OCI-M1 (cell line): Measurements from ENCODE around the gene EIF2AK3.
A peak's percentile ranks its signal among the peaks of the same experiment; 100 is the strongest.
"Not testable (repeated sequence)": the region's sequence is repeated elsewhere in the genome, so short reads cannot be mapped to it uniquely, and the experiment has no call there.

Experiments
- DNase-seq: peaks from one replicate; lab custom pipeline; 2025; lab: John Stamatoyannopoulos, UW

The EIF2AK3 gene

DNA sequence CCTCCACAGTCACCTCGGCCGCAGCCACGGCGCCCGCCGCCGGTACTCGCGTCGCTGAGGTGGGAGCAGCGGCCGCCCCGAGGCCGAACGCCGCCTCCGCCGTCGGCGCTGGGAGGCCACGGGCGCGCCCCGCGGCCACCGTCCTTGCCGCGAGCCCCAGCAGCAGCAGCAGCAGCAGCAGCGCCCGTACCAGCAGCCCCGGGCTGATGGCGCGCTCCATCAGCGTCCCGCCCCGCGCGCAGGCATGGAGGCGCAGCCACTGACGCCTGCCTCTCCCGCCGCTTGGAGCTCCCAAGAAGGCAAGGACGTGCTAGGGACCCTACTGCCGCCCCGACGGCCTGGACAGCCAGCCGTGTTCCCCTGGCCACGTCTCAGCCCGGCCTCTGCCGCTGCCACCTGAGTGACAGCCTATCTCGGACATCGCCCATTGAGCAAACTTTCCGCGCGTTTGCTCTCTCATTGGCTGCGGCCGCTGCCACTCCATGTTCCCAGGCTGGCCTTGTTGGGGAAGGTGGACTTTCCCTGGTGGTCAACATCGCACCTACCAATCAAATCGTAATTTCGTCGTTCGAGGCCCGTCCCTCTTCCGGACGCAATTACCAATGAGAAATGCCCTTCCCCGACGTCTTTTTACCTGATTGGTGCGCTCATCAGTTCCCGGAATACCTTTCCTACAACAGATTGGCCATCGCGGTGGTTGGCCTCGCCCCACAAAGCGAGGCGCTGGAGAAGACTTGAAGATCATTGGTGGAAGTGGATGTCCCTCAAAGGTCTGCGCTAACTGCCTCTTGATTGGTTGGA, at the start of gene EIF2AK3:
Gene EIF2AK3 (minus strand): TSS at position 410 of the 801 bp plus-strand sequence. CDS start 190 bp downstream, at position 220.
- peak; percentile 98 for DNase-seq

DNA sequence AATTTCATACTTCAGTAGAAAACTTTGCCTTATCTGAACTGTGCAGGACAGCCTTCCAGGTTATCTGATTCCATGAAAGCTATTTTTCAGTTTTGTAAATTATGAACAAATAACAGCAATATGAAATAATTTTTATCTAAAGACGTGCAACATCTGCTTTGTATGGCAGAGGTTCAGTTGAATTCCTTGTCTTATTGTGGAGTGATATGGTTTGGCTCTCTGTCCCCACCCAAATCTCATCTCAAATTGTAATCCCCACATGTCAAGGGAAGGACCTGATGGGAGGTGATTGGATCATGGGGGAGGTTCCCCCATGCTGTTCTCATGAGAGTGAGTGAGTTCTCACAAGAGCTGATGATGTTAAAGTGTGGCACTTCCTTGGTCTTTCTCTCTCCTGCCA, 46.1 kb upstream of the EIF2AK3 start:
- DNase-seq = no peak

DNA sequence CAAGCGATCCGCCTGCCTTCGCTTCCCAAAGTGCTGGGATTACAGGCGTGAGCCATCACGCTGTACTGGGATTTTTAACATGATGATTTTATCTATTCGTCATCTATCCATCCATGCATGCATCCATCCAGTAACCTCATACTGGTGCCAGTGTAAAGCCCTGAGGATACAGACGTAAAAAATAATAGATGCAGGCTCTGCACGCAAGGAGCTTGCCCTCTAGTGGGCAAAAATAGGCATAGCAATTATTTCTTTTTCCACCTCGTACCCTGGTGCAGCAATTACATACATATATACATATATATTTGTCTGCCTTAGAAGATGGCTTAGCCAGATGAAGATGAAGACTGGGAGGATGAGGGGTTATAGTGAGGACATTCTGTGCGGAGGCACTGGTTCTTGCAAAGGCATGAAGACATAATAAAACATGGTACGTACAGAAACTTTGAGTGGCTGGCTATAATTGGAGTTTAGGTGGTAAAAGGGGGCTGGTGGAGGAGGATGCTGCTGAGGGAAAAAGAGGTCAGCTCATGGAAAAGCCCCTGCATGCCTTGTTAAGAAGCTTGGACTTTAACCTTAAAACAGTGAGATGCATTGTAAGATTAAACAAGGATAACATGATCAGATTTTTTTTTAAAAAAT, 44.6 kb upstream of the EIF2AK3 start:
- DNase-seq = peak; percentile 69

DNA sequence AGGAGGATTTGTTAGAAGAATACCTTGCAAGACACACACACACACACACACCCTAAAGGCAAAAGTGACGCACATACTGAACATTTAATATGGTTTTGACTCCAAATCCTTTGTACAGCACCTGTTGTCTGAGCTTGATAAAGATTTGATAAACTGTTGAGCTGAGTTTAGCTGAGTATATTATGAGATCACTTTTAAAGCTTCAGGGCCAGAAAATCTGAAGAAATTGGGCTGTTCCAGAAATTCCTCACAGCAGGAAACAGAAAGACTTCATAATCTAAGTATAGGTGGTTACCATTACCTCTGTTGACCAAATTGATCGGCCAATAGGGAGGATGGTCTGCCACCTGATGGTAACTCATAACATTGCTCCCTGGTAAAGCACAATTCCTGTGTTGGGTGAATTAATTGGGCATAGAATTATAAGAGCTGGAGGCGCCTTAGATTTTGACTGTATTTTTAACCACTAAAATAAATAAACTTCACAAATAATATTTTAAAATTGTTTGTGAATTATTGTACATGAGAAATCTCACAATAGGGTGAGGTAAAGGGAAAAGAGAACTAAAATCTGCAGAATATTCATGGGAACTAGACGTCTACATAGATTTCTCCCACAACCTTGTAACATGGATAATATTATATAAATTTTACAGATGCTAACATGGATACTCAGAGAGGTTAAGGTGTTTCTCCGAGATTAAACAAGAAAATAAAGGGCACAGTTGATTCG, 42.4 kb upstream of the EIF2AK3 start:
- DNase-seq = peak; percentile 51

DNA sequence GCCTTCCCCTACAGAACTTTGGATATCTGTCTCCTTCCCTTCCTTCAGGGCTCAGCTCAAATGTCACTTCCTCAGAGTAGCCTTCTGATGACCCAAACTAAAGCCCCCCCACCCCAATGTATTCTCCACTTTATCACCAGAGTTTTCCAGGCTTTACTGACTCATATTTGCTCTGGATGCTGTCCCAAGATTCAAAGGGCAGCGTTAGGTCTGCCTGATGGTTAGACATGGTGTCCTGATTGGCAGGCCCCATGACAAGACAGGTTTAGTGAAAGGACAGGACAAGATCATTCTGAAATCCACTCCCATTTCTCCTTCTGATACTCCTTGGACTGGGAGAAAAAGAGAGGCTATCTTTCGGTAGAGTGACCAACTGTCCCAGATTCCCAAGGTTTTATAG, 41.6 kb upstream of the EIF2AK3 start:
- DNase-seq = no peak

DNA sequence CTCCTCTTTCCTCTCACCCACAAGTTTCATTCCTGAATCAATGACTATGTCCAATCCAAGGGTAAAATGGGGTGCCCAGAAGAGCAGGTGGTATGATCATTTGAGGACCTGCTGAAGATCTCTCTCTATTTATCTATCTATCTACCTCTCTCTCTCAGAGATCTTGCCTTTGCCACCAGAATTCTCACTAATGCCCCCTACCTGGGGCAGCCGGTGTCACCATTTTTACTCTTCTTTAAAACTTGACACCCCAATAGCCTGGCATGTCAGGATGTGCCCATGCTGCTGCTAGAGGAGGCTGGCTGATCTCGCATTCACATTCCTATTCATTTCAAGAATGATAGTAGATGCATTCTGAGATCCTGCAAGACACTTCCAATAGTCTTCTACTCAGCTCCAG, 40.0 kb upstream of the EIF2AK3 start:
- no peak for DNase-seq

DNA sequence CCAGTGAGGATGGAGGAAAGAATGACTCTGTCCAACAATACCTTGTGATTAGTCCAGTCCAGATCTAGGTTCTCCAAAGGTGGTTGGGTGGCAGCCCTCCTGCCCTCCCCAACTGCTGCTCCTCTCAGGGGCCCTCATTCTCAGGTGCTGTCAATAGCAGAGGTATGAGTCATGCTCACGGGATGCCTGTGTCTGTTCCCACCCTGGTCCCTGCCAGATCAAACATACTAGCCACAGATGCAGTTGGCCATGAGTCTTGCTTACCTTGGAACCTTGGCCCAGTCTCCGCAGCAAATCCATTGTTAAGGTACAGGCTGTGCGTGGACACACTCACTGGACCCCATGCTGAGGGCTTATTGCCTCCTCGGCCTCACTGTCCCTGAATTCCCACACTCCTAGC, 39.3 kb upstream of the EIF2AK3 start:
- no peak for DNase-seq

DNA sequence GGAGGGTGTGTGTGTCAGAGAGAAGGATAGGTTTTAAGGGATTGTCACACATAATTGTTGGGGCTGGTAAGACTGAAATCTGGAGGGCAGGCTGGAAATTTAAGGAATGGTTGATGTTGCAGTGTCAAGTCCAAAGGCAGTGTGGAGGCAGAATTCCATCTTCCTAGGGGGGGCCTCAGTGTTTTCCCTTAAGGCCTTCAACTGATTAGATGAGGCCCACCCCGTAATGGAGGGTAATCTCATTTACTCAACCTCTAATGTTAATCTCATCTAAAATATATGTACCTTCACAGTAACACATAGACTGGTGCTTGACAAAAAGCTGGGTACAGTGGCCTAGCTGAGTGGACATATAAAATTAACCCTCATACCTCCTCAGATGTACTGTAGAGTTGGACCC, 33.4 kb upstream of the EIF2AK3 start:
- no peak for DNase-seq

DNA sequence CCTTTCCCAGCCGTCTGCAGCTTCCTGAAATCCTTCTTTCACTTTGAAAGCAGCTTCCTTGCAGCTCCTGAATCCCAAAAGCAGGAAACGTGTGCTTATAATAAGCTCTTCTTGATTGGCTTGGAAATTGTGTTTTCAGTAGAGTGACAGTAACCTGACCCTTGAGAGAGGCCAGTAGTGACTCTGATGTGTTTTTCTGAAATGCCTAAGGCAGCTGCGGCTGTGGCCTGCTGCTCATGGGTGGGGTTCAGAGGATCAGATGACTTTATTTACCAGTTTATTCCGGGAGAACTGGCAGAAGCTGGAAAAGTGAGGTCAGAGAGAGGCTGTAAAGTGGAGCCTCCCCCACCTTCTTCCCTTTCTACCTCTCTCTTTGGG, 32.3 kb upstream of the EIF2AK3 start:
- DNase-seq = no peak

DNA sequence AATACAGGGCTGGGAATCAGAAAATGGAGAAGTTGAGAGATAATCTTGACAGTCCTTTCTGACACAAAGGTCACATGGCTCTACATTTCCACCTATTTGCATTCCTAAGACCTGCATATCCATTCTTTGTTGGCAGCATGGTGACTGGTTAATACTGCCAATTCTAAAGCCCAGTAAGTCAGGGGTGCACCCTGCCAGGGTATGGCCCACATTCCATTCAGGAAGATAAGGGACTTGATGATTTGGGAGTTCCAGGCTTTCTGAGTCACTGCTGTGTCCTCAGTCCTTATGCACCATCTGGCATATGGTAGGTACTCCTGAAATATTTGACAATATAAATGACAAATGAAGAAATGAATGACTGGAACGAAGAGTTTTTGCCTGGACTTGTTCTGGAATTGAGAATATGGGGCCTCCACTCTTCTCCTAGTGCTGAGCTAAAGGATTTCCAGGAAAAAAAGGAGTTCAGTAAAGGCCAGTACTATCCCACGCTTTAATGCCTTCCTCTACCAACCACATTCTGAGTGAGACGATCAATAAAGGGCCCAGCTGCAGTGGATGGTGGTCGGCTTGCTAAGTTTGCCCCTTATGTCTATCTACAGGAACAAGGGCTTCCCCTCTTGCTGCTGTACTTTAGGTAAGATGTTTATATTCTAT, 31.7 kb upstream of the EIF2AK3 start:
- peak; percentile 21 for DNase-seq

DNA sequence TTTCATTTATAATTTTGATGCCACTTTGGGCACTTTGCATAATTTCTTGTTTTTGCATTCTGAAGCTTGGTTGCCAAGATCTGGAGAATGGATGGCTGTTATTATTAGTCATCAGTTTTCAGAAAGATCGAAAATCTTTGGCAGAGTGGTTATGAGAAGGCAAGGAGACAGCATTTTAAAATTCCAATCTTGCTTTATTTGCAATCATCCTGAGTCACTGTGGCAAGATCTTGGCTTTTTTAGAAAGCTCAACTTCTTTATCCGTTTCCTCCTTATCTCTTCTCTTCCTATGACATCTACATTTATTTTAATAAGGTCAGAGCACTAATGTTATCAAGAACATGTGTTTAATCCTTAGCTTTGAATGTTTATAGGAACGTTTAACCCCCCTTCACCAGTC, 31.1 kb upstream of the EIF2AK3 start:
- peak; percentile 21 for DNase-seq

DNA sequence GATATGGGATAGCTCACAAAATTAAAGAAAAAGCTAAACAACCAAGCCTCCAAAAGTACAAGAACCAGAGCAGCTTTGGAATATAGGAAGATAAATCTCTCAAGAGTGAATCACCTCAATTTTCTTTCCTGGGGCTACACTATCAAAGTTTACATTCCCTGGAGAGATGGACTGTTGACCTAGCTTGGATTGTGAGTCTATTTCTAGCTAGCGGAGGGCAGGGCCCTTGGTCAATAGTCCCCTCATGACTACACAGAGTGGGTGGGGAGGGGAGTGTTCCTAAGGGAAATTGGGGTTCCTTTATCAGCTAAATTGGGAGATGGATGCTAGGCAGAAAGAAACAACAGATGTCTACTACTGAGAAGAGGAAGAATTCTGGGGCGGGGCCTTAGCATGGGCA, 29.9 kb upstream of the EIF2AK3 start:
- no peak for DNase-seq

DNA sequence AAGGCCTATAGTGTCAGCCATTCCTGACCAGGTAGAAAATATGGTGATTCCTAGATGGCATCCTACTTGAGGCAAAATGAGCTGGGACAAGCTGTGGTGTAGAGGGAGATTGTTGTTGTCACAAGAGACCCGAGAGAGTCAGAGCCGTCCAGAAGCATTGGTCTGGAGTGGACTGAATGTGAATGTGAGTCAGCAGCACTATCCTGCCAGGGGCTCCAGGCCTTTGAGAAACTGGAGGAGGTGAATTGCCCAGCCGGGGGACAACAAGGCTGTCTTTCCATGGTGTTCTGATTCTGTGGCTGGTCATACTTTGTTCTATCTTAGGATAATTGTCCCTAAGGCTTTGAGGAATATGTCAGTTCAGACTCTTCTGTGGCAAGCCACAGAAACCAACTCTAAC, 29.4 kb upstream of the EIF2AK3 start:
- DNase-seq = no peak

DNA sequence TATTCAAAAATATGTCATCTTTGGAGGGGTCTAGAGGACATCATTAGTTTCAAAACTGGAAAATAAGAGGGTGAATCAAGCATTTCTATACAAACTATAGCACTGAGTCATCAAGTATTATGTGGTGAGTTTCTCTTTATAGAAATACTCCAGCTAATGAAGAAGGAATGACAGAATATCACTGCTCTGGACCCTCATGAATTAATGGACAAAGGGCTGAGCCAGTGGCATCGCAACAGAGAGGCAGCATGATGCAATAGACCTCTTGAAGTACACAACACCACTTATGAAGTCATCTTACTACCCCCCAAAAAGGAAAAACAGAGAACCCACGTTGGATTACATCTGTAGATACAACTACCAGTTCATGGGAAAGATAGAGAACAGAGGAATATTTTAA, 27.4 kb upstream of the EIF2AK3 start:
- DNase-seq = no peak

DNA sequence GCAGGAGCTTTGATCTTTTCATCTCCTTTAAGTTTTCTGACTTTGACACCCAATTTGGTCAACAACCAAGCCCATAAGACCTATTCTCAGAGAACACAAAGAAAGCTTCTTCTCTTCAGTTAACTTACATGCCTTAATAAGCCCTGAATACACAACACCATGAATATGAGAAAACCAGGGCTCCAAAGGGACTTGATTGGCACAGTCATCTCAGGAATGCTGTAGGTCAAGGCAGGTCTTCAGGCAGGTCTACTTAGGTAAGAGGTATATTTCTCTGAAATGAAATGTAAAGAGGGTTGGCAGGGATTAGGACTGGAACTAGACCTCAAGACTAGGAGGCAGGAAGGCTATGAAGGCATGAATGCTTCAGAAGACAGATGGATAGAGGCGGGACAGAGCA, 24.4 kb upstream of the EIF2AK3 start:
- no peak for DNase-seq

DNA sequence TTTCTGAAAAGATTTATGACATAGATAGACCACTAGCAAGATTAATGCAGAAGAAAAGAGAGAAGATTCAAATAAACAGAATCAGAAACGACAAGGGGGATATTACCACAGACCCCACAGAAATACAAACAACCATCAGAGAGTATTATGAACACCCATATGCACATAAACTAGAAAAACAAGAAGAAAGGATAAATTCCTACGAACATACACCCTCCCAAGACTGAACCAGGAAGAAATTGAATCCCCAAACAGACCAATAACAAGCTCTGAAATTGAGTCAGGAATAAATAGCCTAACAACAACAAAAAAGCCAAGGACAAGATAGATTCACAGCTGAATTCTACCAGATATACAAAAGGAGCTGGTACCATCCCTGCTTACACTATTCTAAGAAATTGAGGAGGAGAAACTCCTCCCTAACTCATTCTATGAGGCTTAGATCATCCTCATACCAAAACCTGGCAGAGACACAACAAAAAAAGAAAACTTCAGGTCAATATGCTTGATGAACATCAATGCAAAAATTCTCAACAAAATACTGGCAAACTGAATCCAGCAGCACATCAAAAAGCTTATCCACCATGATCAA, 18.1 kb upstream of the EIF2AK3 start:
- DNase-seq = not testable (repeated sequence)

DNA sequence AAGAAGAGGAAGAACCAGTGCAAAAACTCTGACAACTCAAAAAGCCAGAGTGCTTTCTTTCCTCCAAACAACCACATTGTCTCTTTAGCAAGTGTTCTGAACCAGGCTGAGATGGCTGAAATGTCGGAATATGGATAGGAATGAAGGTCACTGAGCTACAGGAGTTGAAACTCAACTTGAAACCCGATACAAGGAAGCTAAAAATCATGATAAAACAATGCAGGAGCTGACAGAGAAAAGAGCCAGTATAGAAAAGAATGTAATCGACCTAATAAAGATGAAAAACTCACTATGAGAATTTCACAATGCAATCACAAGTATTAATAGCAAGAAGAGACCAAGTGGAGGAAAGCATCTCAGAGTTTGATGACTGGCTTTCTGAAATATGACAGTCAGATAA, 15.0 kb upstream of the EIF2AK3 start:
- DNase-seq = no peak

DNA sequence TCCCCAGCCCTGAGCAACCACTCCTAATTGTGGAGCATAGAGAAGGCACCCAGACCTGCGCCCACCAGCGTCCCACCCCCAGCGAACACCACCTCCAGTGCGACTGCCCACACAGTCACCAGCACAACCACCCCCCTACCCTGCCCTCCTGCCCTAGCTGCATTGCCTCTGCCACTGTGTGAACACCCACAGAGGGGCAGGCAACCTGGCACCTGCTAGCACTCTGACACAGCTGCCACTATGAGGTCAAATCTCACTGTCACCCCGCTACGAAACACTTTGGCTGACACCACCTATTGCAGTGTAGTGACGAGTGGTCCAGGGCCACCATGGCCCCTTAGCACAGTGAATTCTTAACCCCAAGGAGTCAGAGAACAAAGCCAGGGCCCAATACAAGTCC, 14.1 kb upstream of the EIF2AK3 start:
- no peak for DNase-seq

DNA sequence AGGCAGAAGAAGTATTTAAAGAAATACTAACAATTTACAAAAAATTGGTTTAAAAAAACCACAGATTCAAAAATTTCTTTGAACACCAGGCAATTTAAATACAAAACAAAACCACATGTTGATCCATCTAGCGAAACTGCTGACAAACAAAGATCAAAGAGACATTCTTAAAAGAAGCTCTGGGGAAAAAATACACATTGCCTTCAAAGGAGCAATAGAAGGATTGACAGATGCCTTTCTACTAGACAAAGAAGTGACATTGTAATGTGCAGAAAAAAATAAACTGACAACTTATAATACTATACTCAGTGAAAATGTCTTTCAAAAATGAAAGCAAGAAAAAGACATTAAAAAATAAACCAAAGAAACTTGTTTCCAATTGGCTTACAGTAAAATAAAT, 12.6 kb upstream of the EIF2AK3 start:
- DNase-seq = no peak

DNA sequence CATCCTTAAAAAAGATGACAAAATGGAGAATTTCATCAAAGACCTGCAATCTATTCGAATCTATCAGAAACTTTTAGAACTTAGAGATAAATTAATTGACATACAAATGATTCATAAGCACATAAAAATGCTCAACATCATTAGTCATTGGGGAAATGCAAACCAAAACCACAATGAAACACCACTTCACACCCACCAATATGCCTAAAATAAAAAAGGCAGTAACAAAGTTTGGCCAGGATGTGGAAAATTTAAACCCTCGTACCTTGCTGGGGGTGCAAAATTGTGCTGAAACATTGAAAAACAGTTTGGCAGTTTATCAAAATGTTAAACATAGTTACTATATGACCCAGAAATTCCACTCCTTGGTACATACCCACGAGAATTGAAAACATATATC, 11.5 kb upstream of the EIF2AK3 start:
- no peak for DNase-seq

DNA sequence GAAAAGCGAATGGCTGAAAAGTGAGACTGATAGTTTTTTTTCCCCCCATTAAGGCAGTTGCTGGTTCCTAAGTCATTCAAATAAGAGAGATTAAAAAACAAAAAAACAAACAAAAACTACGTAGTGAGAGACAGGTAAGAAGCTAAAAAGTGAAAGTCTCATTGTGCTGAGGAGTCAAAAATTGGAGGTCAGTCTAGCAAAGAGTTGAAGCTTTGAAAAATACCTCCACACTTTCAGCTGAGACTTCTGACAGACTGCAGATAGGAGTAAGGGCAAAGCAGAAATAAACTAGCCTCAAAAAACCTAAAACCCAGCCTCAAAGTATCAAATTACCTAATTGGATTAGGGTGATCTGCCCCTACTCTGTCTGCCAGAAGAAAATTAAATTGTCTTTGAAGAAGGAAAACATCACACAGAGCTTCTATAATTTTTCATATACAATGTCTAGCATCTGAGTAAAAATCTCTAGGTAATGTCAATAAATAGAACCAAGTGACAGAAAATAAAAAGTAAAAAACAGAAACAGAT, 10.9 kb upstream of the EIF2AK3 start:
- no peak for DNase-seq

DNA sequence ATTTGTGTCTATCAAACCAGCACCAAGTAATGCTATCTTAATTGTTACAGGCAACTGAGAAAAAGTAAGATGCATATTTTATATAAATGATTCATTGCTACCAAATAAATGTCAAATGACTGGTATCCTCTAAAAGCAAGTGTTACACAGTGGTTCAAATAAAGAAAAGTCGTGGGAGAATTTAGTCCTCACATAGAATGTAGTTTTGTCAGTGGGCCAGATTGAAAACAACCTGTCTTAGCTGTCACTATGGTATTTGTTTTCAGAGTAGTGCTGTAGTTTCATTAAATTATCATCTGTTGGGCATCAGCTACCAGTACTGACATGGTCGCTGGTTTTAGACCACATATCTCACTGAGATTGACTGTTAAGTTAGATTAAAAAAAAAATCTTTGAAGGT, 10.2 kb upstream of the EIF2AK3 start:
- DNase-seq = no peak
